T-helper 2 cell treated with Interferon-gamma antibody and Interleukin-4, amounts not matched to agents 100 ng/mL and 5 ng/mL, for 36 hours (primary cell): ENCODE results near the gene CFHR4. TPM values are rescaled to one million over a fixed set of nuclear protein-coding genes. Genes with fewer than 3 reads are reported as not detected.
"Not testable (repeated sequence)": the region's sequence is repeated elsewhere in the genome, so short reads cannot be mapped to it uniquely, and the experiment has no call there.

Experiments
- intact Hi-C: fragments of 100-400 bp; cut with micrococcal nuclease; formaldehyde crosslinking; loops from one replicate; pipeline ENCODE4 v1.15.1; 2023
- total RNA-seq: library from RNA; stranded (reverse); gene quantifications from 2 replicates; pipeline ENCODE4 v1.2.3, GENCODE V29; 2022

The CFHR4 gene
- total RNA-seq, 1 donor from 2014 or later, result not detected

DNA sequence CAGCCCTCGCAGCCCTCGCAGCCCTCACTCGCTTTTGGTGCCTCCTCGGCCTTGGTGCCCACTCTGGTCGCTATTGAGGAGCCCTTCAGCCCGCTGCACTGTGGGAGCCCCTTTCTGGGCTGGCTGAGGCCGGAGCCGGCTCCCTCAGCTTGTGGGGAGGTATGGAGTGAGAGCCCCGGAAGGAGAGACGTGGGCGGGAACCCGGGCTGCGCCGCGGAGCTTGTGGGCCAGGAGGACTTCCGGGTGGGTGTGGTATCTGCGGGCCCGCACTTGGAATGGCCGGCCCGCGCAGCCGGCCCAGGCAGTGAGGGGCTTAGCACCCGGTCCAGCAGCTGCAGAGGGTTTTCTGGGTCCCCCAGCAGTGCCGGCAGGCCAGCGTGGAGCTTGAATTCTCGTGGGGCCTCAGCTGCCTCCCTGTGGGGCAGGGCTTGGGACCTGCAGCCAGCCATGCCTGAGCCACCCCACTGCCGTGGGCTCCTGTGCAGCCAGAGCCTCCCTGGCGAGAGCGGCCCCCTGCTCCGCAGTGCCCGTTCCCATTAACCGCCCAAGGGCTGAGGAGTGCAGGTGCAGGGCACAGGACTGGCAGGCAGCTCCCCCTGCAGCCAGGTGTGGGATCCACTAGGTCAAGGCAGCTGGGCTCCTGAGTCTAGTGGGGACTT, 45.8 kb downstream of the CFHR4 start:
- intact Hi-C loops, result loop anchor here (10.0 kb wide), 1 partner anchor 119 kb away; the partner anchor contains the start of gene CFHR1

DNA sequence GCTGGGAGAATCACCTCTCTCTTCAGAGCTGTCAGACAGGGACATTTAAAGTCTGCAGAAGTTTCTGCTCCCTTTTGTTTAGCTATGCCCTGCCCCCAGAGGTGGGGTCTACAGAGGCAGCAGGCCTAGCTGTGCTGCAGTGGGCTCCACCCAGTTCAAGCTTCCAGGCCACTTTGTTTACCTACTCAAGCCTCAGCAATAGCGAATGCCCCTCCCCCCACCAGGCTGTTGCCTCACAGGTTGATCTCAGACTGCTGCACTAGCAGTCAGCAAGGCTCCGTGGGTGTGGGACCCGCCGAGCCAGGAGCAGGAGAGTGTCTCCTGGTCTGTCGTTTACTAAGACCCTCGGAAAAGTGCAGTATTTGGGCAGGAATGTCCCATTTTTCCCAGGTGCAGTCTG, 53.6 kb downstream of the CFHR4 start:
- intact Hi-C loops, result not testable (repeated sequence)

DNA sequence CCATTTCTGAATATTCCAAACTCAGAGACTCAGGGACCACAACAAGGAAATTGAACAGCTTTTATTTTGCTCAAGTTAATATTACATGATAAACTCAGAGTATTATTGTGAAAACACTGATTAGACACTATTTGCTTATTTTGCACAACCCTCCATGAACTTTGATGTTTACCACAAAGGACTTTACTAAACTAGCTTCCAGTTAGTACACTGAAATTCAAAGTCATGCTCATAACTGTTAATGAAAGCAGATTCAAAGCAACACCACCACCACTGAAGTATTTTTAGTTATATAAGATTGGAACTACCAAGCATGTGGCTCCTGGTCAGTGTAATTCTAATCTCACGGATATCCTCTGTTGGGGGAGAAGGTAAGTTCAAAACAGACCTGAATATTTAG, 55.7 kb downstream of the CFHR4 start, which contains the start of gene CFHR2:
TSS of gene CFHR2 (plus strand) at position 171 of the 400 bp plus-strand sequence. CDS start at position 314, 143 bp downstream.
- intact Hi-C loops, result not testable (repeated sequence)

DNA sequence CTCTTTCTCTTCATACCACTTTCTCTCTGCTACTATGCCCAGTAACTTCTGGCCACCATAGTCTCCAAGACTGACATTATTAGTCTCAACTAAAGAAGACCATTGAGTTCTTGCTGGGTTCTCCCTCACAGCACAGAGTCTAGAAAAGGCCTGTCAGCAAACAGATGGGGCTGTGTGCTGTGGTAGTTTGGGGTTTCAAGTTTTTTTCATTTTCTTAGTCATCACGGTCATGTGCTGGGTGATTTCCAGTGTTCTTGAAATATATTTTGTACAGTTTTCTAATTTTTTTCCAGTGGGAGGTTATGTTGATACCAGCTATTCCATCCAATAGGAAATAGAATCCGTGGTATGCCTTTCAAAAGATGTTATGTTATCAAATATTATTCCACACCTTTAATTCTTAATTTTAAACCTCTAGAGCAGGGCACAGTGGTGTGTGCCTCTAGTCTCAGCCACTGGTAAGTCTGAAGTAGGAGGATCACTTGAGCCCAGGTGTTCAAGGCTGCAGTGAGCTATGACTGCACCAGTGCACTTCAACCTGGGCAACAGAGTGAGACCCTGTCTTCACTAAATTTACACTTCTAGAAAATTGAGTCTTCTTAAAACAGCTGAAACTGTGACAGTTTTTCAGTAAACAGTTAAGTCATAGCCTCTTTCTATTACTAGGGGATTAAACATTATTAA, 64.0 kb downstream of the CFHR4 start:
- intact Hi-C loops, result loop anchor here (5.0 kb wide), 1 partner anchor 50 kb away; no protein-coding TSS in a partner anchor

DNA sequence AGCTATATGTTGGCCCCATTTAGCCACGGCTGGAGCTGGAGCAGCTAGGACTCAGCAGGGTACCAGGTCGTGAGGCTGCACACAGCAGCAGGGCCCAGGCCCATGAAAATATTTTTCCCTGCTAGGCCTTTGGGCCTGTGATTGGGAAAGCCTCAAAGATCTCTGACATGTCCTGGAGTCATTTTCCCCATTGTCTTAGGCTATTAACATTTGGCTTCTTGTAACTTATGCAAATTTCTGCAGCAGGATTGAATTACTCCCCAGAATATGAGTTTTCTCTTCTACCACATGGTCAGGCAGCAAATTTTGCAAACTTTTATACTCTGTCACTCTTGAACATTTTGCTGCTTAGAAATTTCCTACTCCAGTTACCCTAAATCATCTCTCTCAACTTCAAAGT, 66.9 kb downstream of the CFHR4 start:
- intact Hi-C loops, result loop anchor here (5.0 kb wide), 1 partner anchor 48 kb away; no protein-coding TSS in a partner anchor

DNA sequence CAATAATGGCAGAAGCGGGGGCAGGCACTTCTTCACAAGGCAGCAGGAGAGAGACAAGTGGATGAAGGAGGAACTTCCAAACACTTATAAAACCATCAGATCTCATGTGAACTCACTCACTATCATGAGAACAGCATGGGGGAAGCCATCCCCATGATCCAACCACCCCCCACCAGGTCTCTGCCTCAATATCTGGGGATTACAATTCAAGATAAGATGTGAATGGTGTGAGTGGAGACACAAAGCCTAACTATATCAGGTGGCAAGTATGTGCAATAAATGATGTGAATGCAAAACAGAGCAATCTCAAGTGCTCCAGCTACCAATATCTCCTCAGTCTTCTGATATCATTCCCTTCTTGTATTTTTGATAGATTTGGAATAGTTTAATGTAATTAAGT, 68.1 kb downstream of the CFHR4 start:
- intact Hi-C loops, result no loop called here

DNA sequence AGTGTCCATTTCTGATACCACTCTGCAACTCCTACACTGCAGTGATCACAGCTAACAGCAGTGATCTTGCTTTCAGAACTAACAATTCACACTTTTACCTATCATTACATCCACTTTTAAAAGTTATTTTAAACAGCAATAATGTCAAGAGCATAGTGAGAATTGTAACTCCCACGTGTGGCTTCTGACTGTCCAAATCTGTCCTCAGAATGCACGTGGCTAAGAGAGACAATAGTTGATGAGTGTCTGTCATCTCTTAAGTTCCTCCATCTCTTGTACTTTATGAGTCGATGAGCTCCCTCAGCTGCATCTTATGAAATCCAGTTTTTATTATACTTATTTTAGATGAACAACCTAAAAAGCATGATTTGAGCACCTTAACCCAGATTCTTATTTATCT, 73.0 kb downstream of the CFHR4 start:
- intact Hi-C loops, result no loop called here

Other genes with a start within 250 kb of the CFHR4 start
- gene CFH, start 236.0 kb upstream of the CFHR4 start, total RNA-seq, result 2.0 and 2.8 TPM in 2 replicates
- gene CFHR3, start 113.2 kb upstream of the CFHR4 start, total RNA-seq, result not detected in 2 replicates
- not detected in 2 replicates for gene CFHR1, start 68.3 kb upstream of the CFHR4 start, total RNA-seq
- not detected in 2 replicates for gene CFHR2, start 55.7 kb downstream of the CFHR4 start, total RNA-seq
- not detected in 2 replicates for gene CFHR5, start 89.5 kb downstream of the CFHR4 start, total RNA-seq
- gene F13B, start 179.2 kb downstream of the CFHR4 start, total RNA-seq, result not detected in 2 replicates